Measurements from ENCODE around the gene LCN12.

The LCN12 gene

GRCh38 chr9:136972743-136973142 lies 20.7 kb downstream of the LCN12 start:
- H3K4me3 ChIP-seq (ENCODE audit: low read length), result no peak overlapping the region
- H3K36me3 ChIP-seq (ENCODE audit: insufficient read depth, low read length), result no peaks in the 10 kb centered on the region
- peaks cover 5% of the 10 kb centered on the region for H3K9me3 ChIP-seq (ENCODE audit: low read length)
- H3K27me3 ChIP-seq (ENCODE audit: insufficient read depth, low read length), result peaks cover 64% of the 10 kb centered on the region
- no peaks in the 10 kb centered on the region for H3K4me1 ChIP-seq (ENCODE audit: insufficient read depth, low read length)
- no peak overlapping the region for H2AFZ ChIP-seq (ENCODE audit: low read depth, low read length)

- H3K36me3 ChIP-seq (ENCODE audit: insufficient read depth, low read length), result no peaks in the 10 kb centered on the region
- H3K4me3 ChIP-seq (ENCODE audit: low read length), result no peak overlapping the region
- H3K27me3 ChIP-seq (ENCODE audit: insufficient read depth, low read length), result peaks cover 70% of the 10 kb centered on the region
- H3K9me3 ChIP-seq (ENCODE audit: low read length), result peaks cover 5% of the 10 kb centered on the region
- H3K4me1 ChIP-seq (ENCODE audit: insufficient read depth, low read length), result no peaks in the 10 kb centered on the region
- no peak overlapping the region for H2AFZ ChIP-seq (ENCODE audit: low read depth, low read length)
These were observed 21.8 kb downstream of the LCN12 start for GRCh38 chr9:136973618-136974617.

DNA sequence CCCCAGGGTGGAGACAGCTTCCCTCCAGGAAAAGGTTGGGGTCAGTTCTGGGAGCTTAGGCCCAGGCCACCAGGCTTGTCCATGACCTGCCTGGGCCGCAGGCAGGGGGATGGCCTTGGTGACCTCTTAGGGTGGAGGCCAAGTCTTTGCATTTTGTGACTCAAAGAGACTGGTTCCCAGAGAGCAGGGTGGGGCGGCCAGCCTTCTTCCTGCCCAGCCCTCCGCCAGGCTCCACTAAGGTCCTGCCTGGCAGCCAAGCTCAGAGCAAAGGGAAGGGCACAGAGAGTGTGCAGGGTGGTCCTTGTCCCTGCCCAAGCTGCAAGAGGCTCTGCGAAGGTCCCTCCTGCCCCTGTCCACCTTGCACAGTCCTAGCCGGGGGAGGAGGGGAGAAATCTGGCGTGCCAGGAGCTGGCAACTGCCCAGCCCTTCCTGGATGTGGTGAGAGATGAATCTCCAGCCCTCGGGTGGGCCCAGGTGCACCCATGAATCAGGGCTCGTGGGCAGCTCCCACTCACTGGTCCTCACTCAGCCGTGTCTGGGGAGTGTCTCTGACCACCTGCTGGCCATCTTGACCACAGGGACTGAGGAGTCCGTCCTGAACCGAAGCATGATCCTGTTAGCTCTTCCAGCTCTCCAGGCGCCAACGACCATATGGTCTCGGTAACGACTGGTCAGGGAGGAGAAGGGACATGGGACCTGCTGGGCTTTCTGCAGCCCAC lies 22.9 kb downstream of the LCN12 start:
- Histone ChIP-seq H3K4me1 (ENCODE audit: insufficient read depth, low read length) (no peaks in the 10 kb centered on the region), H3K4me3 (ENCODE audit: low read length) (no peak overlapping the region), H3K27me3 (ENCODE audit: insufficient read depth, low read length) (peaks cover 78% of the 10 kb centered on the region), H2AFZ (ENCODE audit: low read depth, low read length) (no peak overlapping the region), H3K36me3 (ENCODE audit: insufficient read depth, low read length) (no peaks in the 10 kb centered on the region), H3K9me3 (ENCODE audit: low read length) (peaks cover 5% of the 10 kb centered on the region)

DNA sequence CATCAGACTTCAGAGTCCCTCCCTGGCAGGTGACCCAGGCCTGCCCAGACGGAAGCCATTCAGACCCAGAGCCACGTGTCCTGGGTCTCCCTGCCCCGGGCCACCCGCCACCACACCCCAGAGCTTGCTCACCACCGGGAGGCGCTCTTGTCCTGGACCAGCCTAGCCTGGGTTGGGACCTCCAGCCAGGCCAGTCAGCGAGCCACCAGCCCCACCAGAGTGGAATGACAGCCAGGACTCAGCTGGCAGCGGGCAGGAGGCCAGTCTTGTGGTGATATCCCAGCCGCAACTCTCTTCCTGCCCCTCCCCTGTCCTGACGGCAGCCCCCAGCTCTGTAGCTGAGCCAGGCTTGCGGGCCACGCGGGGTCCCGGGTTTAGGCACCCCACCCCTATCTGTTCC lies 23.6 kb downstream of the LCN12 start:
- no peak overlapping the region for H2AFZ ChIP-seq (ENCODE audit: low read depth, low read length)
- H3K9me3 ChIP-seq (ENCODE audit: low read length), result peaks cover 5% of the 10 kb centered on the region
- H3K36me3 ChIP-seq (ENCODE audit: insufficient read depth, low read length), result no peaks in the 10 kb centered on the region
- no peak overlapping the region for H3K4me3 ChIP-seq (ENCODE audit: low read length)
- H3K4me1 ChIP-seq (ENCODE audit: insufficient read depth, low read length), result no peaks in the 10 kb centered on the region
- H3K27me3 ChIP-seq (ENCODE audit: insufficient read depth, low read length), result peaks cover 72% of the 10 kb centered on the region

- H3K27me3 ChIP-seq (ENCODE audit: insufficient read depth, low read length), result peaks cover 66% of the 10 kb centered on the region
- H3K9me3 ChIP-seq (ENCODE audit: low read length), result peaks cover 5% of the 10 kb centered on the region
- H3K4me1 ChIP-seq (ENCODE audit: insufficient read depth, low read length), result no peaks in the 10 kb centered on the region
- H3K4me3 ChIP-seq (ENCODE audit: low read length), result no peak within 1 kb of the TSS
- no peak within 1 kb of the TSS for H2AFZ ChIP-seq (ENCODE audit: low read depth, low read length)
- no peaks in the 10 kb centered on the region for H3K36me3 ChIP-seq (ENCODE audit: insufficient read depth, low read length)
These were observed 25.1 kb downstream of the LCN12 start, which contains the start of gene PTGDS for GRCh38 chr9:136977223-136977622. TSS of gene PTGDS (plus strand) at chr9:136977504. CDS start at chr9:136977579, 75 bp downstream.

GRCh38 chr9:136977649-136978072 lies 25.6 kb downstream of the LCN12 start:
- peaks cover 5% of the 10 kb centered on the region for H3K9me3 ChIP-seq (ENCODE audit: low read length)
- H3K27me3 ChIP-seq (ENCODE audit: insufficient read depth, low read length), result peaks cover 67% of the 10 kb centered on the region
- no peak overlapping the region for H2AFZ ChIP-seq (ENCODE audit: low read depth, low read length)

DNA sequence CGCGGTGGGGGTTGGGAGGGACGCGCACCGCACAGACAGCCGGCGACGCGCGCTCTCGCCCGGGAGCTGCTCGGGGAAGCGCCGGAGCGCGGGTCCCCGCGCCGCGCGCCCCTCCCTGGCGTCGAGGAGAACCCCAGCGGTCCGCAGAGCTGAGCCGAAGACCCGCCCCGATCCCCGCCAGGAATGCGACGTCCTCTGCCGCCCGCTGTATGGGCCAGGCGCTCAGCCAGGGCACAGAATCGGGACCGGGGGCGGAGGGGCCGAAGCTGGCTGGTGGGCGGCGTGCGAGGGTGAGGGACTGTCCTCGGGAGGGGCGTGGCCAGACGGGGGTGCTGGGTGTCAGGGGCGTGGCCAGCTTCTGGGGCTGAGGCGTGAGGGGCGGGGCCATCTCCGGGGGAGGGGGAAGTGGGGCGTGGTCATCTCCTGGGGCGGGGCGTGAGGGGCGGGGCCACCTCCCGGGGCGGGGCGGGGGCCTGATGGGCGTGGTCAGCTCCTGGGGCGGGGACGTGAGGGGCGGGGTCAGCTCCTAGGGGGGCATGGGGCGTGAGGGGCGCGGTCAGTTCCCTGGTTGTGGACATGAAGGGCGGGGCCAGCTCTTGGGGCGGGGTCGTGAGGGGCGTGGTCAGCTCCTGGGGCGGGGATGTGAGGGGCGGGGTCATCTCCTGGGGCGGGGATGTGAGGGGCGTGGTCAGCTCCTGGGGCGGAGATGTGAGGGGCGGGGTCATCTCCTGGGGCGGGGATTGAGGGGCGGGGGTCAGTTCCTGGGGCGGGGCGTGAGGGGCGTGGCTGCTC lies 26.2 kb downstream of the LCN12 start:
- Histone ChIP-seq H2AFZ (ENCODE audit: low read depth, low read length) (no peak overlapping the region), H3K4me3 (ENCODE audit: low read length) (no peak overlapping the region), H3K4me1 (ENCODE audit: insufficient read depth, low read length) (no peaks in the 10 kb centered on the region), H3K36me3 (ENCODE audit: insufficient read depth, low read length) (no peaks in the 10 kb centered on the region), H3K27me3 (ENCODE audit: insufficient read depth, low read length) (peaks cover 66% of the 10 kb centered on the region), H3K9me3 (ENCODE audit: low read length) (peaks cover 5% of the 10 kb centered on the region)

More at GRCh38 chr9:136977649-136978072, 25.6 kb downstream of the LCN12 start:
- no peaks in the 10 kb centered on the region for H3K36me3 ChIP-seq (ENCODE audit: insufficient read depth, low read length)
- no peak overlapping the region for H3K4me3 ChIP-seq (ENCODE audit: low read length)
- H3K4me1 ChIP-seq (ENCODE audit: insufficient read depth, low read length), result no peaks in the 10 kb centered on the region

DNA sequence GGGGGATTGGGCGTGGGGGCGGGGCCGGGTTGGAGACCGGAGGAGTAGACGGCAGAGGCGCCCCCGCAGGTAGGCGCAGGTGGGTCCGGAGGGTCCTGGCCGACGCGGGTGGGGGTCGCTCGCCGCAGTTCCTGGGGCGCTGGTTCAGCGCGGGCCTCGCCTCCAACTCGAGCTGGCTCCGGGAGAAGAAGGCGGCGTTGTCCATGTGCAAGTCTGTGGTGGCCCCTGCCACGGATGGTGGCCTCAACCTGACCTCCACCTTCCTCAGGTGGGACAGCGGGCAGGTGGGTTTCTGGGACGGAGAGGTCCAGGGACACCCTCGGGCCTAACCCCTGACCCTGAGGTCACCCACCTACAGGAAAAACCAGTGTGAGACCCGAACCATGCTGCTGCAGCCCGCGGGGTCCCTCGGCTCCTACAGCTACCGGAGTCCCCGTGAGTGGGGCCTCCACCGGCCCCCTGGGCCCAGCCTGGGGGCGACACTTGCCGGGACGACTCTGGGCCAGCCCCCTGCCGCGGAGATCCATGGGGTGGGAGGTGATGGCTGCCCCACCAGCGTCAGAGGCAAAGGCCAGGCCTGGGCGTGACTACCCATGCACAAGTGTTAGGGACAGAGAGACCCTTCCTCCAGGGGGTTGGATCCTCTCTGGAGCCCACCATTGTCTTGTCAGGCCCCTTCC lies 26.9 kb downstream of the LCN12 start:
- Histone ChIP-seq H3K4me3 (ENCODE audit: low read length) (no peak overlapping the region), H3K36me3 (ENCODE audit: insufficient read depth, low read length) (no peaks in the 10 kb centered on the region), H3K27me3 (ENCODE audit: insufficient read depth, low read length) (peaks cover 66% of the 10 kb centered on the region), H3K4me1 (ENCODE audit: insufficient read depth, low read length) (no peaks in the 10 kb centered on the region), H2AFZ (ENCODE audit: low read depth, low read length) (no peak overlapping the region), H3K9me3 (ENCODE audit: low read length) (peaks cover 5% of the 10 kb centered on the region)

DNA sequence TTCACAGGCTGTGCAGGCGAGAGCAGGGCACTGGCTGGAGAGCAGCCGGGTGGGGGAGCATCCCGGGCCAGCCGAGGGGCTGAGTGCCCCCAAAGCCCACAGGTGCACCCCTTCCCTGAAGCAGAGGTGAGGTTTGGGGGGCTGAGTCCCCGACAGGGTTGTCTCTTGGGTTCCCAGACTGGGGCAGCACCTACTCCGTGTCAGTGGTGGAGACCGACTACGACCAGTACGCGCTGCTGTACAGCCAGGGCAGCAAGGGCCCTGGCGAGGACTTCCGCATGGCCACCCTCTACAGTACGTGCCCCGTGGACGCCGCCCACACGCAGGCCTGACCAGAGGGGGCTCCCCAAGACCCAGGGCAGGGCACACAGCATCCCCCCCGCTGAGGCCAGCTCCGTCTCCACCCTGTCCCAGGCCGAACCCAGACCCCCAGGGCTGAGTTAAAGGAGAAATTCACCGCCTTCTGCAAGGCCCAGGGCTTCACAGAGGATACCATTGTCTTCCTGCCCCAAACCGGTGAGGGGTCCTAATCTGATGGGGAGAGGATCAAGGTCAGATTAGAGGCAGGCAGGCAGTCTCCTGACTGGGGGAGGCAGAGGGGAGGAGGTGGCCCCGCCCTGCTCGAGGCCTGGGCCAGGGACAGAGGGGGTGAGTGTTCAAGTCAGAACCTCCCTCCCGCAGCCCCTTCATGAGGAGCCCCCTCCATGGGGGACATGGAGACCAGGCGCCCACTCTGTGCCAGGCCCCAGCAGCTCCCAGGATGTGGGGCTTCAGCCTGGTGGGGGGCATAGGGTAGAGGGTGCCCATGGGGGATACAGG lies 27.9 kb downstream of the LCN12 start:
- Histone ChIP-seq H3K27me3 (ENCODE audit: insufficient read depth, low read length) (peaks cover 61% of the 10 kb centered on the region), H2AFZ (ENCODE audit: low read depth, low read length) (no peak overlapping the region), H3K9me3 (ENCODE audit: low read length) (peaks cover 4% of the 10 kb centered on the region), H3K4me1 (ENCODE audit: insufficient read depth, low read length) (no peaks in the 10 kb centered on the region), H3K4me3 (ENCODE audit: low read length) (no peak overlapping the region), H3K36me3 (ENCODE audit: insufficient read depth, low read length) (no peaks in the 10 kb centered on the region)

- peaks cover 55% of the 10 kb centered on the region for H3K27me3 ChIP-seq (ENCODE audit: insufficient read depth, low read length)
- no peaks in the 10 kb centered on the region for H3K9me3 ChIP-seq (ENCODE audit: low read length)
These were observed 28.8 kb downstream of the LCN12 start for GRCh38 chr9:136980669-136981478.

DNA sequence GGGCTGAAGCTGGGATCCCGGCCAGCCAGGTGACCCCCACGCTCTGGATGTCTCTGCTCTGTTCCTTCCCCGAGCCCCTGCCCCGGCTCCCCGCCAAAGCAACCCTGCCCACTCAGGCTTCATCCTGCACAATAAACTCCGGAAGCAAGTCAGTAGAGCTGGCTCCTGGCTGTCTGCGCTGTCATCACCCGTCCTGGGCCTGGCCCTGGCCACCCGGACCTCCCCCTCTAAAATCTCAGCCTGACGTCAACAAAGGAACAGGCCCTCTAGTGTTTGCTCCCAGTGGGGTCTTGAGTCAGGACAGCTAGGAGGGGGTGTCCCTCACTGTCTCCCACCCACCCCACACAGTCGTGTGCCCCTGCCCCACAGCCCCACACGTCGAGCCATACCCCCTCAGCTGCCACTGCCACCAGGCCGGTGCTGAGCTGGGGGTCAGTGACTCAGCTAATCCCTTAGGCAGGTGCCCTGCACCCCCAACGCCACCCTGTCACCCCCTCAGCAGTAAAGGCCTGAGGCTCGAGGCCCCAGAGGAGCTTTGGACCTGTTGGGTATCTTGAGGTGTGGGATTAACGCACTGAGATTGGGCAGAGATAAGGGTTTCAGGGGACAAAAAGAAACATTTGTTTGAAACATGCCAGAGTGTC lies 29.6 kb downstream of the LCN12 start:
- Histone ChIP-seq H3K9me3 (ENCODE audit: low read length) (no peaks in the 10 kb centered on the region), H3K36me3 (ENCODE audit: insufficient read depth, low read length) (no peaks in the 10 kb centered on the region), H2AFZ (ENCODE audit: low read depth, low read length) (no peak overlapping the region), H3K4me1 (ENCODE audit: insufficient read depth, low read length) (no peaks in the 10 kb centered on the region), H3K27me3 (ENCODE audit: insufficient read depth, low read length) (peaks cover 50% of the 10 kb centered on the region), H3K4me3 (ENCODE audit: low read length) (no peak overlapping the region)

More at GRCh38 chr9:136980669-136981478, 28.8 kb downstream of the LCN12 start:
- Histone ChIP-seq H3K4me3 (ENCODE audit: low read length) (no peak overlapping the region), H3K36me3 (ENCODE audit: insufficient read depth, low read length) (no peaks in the 10 kb centered on the region), H3K4me1 (ENCODE audit: insufficient read depth, low read length) (no peaks in the 10 kb centered on the region), H2AFZ (ENCODE audit: low read depth, low read length) (no peak overlapping the region)
